ENCODE results near the gene ATF3.

Gene ATF3

DNA sequence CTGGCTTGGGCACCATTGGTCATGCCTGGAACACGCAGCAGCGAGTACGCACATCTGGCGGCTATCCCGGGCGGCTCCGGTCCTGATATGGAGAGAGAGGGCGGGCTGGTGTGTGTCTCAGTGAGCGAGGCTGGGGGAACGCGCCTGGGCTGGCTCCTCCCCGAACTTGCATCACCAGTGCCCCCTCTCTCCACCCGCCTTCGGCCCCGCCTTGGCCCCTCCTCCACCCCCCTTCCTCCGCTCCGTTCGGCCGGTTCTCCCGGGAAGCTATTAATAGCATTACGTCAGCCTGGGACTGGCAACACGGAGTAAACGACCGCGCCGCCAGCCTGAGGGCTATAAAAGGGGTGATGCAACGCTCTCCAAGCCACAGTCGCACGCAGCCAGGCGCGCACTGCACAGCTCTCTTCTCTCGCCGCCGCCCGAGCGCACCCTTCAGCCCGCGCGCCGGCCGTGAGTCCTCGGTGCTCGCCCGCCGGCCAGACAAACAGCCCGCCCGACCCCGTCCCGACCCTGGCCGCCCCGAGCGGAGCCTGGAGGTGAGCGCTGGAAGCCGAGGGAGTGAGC is at the start of gene ATF3:
Gene ATF3, plus strand, starts transcription at position 370 of the 567 bp plus-strand sequence. CDS start 6,261 bp downstream, outside the sequence.
- peak; percentile 85 for DNase-seq (ENCODE audit: low read depth)

DNA sequence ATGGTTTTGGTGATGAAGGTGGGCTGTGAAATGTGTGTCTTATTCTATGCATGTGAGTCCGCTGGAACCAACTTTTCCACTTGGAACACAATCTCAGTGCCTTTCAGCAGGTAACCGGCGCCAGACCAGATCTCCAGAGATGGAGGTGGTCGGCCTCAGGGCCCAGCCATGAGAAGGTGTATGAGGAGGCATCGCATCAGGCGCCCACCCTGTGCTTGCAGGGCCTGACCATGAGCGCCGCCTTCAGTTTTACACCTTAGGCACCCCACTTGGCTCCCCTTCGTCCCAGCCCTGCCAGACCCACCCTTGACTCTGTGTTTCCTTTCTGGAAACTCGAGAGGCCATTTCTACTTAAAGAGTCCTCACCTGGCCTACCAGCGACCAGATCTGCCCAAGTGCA is 48.6 kb upstream of the ATF3 start:
- no peak for DNase-seq (ENCODE audit: low read depth)

GRCh38 chr1:212560933-212561460 is 47.6 kb upstream of the ATF3 start:
- no peak for DNase-seq (ENCODE audit: low read depth)

- no peak for DNase-seq (ENCODE audit: low read depth)
Observed at GRCh38 chr1:212561501-212561931, 47.0 kb upstream of the ATF3 start.

DNA sequence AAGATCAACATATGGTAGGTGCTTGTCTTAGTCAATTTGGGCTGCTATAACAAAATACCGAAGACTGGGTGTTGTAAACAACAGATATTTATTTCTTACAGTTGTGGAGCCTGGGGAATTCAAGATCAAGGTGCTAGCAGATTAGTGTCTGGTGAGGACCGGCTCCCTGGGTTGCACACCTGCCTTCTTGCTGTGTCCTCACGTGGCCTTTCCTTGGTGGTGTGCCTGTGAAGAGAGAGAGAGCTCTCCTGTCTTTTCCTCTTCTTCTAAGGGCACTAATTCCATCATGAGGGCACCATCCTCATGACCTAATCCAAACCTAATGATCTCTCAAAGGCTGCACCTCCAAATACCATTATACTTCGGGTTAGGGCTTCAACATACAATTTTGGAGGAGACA is 45.8 kb upstream of the ATF3 start:
- no peak for DNase-seq (ENCODE audit: low read depth)

- no peak for DNase-seq (ENCODE audit: low read depth)
Observed at GRCh38 chr1:212565079-212565478, 43.5 kb upstream of the ATF3 start.

- DNase-seq (ENCODE audit: low read depth) = no peak
Observed at GRCh38 chr1:212565571-212566305, 42.8 kb upstream of the ATF3 start.

DNA sequence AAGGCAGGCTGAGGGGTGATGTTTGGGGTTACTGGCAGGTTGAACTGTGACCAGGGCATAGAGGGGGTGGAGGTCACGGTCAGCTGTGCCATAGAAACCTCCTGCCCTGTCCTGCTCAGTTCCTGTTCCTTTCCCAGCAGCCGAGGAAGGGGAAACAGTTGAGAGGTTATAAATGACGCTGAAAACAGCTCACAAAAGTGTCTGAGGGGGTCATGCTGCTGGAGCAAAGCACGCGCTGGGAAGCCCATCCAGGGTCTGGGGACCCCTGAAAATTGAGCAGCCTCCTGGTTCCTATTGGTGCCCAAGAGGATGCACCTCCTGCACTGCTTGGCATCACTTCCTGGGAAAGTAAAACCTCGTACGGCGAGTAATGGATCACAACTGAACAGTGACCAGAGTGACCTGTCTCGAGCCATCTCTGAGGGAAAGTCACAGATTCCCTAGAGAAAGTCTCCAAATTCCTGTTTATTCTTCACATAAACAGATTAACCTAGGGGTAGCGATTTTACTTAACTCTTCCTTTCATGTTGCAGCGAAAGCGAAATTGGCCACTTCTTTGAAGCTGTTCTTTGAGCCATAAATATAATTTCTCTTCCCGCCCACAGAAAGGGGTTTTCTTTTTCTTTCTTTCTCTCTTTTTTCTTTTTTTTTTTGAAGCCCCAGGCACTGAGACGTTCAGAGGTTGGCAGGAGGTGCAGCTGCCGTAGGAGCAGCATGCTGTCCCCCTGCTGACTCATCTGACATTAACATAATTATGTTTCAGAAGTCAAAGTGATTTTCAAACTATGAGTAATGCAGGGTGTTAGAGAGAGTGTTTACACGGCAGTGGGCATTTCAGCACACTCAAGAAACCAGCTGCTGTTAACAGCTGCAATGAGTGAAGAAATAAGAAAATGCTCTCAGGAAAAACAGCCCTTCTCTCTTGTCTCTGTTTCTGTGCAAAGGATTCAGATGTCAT is 41.8 kb upstream of the ATF3 start:
- peak; percentile 43 for DNase-seq (ENCODE audit: low read depth)

DNA sequence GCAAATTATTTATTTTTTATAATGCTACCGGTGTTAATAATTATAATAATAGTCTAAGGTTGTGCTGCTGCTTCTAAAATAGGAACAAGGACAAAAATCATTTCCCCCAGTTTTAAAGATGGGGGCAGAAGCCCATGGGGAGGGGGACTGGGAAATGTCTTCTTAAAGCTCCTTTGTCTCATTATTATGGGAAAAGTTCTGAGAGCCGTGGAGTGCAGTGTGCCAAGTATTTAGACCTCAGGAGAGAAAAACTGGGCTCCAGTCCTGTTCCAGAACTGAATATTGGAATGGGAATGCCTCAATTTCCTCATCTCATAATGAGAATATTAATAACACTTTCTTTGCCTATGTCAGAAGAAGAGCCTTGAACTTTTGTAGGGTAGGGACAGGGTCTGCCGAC is 40.9 kb upstream of the ATF3 start:
- no peak for DNase-seq (ENCODE audit: low read depth)

DNA sequence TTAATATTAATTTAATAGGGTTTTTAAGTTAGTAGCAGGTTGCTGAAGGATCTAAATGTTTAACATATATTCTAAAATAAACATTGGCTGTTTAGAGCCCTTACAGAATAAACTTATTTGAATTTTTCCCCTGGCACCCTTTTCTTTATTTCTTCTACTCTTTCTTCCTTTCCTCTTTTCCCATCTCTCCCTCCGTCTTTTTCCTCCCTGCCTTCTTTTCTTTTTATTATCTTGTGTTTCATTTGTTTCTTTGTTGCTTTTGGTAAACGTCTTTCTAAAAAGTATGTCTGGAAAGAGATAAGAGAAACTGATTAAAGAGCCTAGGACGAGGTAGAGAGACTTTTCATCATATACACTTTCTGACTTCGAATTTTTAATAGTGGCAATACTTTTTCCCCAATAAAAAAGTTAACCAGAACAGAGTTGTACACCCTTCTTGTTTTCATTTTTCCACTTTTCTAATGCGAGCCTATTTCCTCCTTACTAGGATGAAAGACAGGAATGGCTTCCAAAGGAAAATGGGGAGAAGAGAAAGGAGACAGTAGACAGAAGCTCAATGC is 39.5 kb upstream of the ATF3 start:
- no peak for DNase-seq (ENCODE audit: low read depth)

DNA sequence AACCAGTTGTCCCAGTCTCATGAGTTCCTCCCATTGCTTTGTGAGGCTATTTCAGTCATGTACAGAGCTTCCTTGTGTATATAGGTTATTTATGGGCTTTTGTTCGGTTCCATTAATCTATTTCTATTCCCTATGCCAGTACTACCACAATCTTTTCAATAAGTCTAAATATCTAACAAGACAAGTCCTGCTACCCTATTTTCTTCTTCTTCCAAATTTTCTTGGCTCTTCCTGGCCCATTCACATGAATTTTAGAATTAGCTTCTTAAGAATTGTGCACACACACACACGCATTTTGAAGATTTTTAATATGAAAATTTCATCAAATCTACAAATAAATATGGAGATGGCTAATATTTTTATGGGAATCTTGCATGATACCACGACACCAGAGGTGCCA is 33.8 kb upstream of the ATF3 start:
- DNase-seq (ENCODE audit: low read depth) = no peak

DNA sequence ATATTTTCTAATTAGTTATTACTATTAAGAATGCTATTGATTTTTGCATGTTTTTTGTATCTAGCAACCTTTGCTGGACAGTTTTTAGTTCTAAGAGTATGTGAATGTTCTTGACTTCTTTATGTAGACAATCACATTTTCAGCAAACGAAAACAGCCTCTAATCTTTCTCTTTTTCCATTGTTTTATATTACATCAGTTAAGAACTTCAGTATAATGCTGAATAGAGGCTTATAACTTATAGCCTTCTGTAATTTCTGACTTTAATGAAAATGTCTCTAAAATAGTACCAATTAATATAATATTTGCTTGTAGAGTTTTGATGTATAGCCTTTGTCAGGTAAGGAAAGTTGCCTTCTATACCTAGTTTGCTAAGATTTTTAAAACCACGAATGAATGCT is 33.2 kb upstream of the ATF3 start:
- no peak for DNase-seq (ENCODE audit: low read depth)

DNA sequence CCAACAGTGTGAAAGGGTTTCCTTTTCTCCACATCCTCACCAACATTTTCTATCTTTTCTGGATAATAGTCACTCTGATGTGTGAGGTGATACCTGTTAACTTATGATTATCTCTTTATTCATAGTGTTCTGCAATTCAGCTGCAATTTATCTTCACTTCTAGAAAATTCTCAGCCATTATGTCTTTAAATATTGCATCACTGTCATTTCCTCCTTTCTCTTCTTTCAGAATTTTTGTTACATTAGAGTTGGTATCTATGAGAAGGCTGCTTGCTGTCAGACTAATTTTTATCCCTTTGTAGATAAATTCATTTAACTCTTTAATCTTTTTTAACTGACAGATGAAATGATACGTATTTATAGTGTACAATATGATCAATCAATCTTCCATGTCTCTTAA is 30.5 kb upstream of the ATF3 start:
- DNase-seq (ENCODE audit: low read depth) = no peak

DNA sequence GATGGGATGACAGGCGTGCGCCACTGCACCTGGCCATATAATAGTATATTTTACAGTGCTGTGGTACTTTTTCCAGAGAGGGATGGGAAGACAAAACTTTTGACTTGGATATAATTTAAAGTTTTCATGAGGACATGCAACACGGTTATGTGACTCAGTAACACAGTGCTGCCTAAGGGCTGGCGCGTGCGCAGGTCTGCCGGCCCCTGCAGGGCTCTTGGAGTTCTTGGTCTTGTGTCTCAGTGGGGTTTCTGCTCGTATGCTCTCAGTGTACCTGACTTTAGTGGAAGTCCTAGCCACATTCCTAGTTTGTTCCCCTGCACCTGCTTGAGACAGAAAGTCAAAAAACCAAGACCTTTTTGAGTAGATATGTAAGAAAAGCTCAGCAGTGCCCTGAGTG is 27.5 kb upstream of the ATF3 start:
- DNase-seq (ENCODE audit: low read depth) = no peak

- no peak for DNase-seq (ENCODE audit: low read depth)
Observed at GRCh38 chr1:212582291-212582690, 26.3 kb upstream of the ATF3 start.

- no peak for DNase-seq (ENCODE audit: low read depth)
Observed at GRCh38 chr1:212582808-212583615, 25.5 kb upstream of the ATF3 start.

GRCh38 chr1:212583643-212584042 is 24.9 kb upstream of the ATF3 start:
- DNase-seq (ENCODE audit: low read depth) = no peak

DNA sequence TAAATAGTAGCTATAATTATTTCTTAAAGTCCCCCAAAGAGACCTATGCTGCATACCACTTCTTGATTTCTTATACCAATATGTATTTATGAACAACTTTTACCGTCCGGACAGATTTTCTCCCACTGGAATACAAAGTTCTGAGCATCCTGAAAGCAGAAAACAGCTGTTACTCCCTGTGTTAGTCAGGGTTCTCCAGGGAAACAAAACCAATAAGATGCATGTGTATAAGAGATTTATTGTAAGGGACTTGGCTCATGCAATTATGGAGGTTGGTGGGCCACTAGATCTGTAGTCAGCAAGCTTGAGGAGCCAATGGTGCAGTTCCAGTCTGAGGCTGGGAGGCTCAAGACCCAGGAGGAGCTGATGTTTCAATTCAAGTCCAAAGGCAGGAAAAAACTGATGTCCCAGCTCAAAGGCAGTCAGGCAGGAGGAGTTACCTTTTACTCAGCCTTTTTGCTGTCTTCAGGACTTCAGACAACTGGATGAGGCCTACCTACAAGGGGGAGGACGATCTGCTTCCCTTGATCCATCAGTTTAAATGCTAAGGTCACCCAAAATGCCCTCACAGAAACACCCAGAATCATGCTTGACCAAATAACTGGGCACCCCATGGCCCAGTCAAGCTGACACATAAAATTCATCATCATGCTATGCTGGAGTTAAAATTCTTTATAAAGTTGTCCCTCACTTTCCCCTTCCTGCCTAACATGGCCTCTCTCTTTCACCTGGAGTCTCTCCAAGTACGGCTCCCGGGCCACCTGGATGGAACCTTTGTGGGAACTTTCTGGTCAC is 24.3 kb upstream of the ATF3 start:
- DNase-seq (ENCODE audit: low read depth) = no peak

DNA sequence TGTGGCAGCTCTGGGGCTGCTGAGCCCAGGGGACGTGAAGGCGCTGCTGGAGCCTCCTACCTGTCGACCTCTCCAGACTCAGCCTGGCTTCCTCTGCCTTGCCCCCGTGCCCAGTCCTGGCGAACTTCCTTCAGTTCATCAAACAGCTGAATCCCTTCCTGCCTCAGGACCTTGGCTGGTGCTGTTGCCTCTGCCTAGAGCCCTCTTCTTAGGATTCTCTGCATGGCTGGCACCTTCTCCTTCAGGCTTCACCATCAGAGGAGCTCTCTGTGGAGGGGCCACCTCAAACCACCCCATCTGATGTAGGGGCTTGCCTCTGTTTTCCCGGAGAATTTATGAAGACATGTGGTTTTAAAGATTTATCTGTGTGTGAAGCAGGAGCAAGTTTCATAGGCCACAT is 23.4 kb upstream of the ATF3 start:
- no peak for DNase-seq (ENCODE audit: low read depth)

GRCh38 chr1:212586206-212587015 is 22.1 kb upstream of the ATF3 start:
- DNase-seq (ENCODE audit: low read depth) = no peak

Measured in stimulated activated CD8-positive, alpha-beta memory T cell treated with anti-CD3 and anti-CD28 coated beads, Interleukin-4, amount 100 ng/mL, for 24 hours (primary cell).